DMS53 (cell line): ENCODE measurements around the gene HLA-A.
"Not testable (repeated sequence)": the region's sequence is repeated elsewhere in the genome, so short reads cannot be mapped to it uniquely, and the experiment has no call there.

Source experiments
- DNase-seq: peaks from one replicate; lab custom pipeline; 2025; lab: John Stamatoyannopoulos, UW

The HLA-A gene

DNA sequence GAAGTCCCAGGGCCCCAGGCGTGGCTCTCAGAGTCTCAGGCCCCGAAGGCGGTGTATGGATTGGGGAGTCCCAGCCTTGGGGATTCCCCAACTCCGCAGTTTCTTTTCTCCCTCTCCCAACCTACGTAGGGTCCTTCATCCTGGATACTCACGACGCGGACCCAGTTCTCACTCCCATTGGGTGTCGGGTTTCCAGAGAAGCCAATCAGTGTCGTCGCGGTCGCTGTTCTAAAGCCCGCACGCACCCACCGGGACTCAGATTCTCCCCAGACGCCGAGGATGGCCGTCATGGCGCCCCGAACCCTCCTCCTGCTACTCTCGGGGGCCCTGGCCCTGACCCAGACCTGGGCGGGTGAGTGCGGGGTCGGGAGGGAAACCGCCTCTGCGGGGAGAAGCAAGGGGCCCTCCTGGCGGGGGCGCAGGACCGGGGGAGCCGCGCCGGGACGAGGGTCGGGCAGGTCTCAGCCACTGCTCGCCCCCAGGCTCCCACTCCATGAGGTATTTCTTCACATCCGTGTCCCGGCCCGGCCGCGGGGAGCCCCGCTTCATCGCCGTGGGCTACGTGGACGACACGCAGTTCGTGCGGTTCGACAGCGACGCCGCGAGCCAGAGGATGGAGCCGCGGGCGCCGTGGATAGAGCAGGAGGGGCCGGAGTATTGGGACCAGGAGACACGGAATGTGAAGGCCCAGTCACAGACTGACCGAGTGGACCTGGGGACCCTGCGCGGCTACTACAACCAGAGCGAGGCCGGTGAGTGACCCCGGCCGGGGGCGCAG is at the start of gene HLA-A:
Gene HLA-A, plus strand, starts transcription at position 258 of the 778 bp plus-strand sequence. Its CDS starts 22 bp downstream, at position 280.
- peak; percentile 97 for DNase-seq

DNA sequence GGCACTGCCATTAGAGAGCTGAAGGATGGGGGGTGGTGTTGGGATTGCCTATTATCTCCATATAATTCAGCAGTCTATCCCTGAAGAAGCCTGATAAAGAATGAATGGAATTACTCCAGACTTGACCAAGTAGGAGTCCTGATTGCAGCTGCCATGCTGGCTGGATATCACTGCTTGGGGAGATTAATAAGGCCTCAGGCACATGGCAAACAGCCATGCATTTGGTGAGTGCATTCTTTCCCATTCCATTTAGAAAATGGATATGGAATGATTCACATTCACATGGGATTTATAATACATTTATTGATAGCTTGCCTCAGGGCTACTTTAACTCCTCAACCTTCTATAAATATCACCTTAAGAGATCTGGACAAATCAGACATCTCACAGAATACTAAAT is 49.6 kb upstream of the HLA-A start:
- no peak for DNase-seq

DNA sequence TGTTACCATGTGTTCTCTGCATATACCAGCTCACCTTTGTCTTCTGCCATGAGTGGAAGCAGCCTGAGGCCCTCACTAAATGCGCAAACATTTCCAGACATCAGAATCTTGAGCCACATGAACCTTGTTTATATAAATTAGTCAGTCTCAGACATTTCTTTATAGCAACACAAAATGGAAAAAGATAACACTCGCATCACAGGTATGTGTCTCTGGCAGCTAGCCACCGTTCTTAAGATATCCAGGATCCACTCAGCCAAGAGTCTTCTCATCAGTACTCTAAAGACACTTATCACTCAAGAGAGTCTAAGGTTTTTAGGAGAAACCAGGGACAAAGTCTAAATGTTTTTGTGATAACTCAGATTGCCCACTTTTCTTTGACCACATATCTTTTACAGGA is 43.1 kb upstream of the HLA-A start:
- no peak for DNase-seq

DNA sequence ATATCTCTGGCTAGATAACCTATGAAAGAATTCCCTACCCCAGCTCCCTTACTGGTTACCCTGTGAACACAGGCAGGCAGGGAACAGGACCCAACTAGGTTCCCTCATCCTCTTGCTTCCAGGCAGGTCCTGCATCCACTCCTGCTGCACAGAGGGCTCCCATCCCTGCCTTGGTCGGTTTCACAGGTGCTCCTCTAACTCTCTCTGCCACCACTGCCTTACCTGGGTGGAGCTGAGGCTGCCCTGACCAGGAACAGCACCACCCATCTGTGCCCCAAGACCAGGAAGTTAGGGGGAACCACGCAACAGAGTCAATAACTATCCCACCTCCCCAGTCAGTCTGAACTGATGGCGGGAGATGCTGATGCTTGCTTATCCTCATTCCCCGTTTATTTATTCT is 37.0 kb upstream of the HLA-A start:
- no peak for DNase-seq

DNA sequence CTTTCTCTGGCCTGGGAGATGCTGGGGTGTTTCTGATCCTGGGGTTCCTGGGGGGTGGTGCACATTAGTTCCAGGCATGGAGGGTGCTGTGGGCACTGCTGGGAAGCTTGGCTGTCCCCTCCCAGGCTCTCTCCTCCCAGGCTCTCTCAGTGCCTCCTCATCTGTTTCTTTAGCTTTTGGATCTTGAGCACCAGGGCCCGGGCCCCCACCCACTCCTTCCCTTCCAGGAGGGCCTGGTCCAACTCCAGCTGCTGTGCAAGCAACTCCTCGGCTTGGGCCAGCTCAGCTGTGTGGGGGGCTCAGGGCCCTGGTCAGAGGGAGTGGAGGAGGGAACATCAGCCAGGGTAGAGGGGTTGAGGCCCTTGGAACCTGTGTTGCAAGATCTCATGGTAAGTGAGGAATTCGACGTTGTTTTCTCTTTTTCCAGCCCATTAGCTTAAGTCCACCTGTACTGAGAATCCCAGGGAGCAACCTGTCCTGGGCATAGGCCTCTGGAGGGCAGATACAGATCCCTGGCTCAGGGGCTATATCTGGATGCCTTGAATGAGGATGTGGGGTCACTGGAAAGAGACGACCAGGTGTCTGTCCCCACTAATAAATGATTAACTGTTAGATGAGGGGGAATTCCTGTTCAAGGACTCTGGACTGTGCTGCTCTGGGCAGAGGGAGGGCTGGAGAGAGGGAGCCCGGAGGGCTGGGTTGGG is 34.5 kb upstream of the HLA-A start:
- DNase-seq, result peak; percentile 22

DNA sequence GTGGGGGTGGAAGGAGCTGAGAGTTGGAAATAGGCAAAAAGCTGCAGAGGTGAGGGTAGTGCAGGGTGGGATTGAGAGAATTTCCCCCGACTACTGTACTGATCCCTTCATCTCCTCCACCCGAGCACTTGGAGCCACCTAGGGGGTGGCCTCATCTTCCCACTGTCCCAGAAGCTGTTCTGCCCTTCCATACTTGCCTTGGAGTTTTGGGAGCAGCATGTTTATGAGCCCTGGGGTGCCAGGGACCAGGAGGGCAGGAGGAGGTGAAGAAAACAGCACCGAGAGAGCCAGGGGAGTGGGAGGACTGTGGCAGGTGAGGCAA is 34.0 kb upstream of the HLA-A start:
- DNase-seq, result no peak

DNA sequence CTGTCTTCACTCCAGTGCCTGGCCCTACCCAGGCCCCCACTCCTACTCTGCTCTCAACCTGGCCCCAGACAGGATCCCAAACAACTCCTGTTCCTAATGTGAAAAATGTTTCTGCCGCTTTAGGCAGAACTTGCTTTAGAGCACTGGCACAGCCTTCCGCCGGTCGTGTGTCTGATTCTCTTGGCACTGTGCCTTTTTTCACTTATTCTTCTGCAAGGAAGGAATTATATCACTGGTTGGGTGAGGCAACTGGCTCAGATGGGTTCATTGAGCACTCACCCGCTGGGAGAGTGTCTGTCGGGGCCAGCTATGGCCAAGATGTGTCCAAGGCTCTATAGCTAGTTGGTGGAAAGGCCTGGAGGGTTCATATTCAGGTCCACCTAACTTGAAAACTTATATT is 33.6 kb upstream of the HLA-A start:
- DNase-seq, result no peak

DNA sequence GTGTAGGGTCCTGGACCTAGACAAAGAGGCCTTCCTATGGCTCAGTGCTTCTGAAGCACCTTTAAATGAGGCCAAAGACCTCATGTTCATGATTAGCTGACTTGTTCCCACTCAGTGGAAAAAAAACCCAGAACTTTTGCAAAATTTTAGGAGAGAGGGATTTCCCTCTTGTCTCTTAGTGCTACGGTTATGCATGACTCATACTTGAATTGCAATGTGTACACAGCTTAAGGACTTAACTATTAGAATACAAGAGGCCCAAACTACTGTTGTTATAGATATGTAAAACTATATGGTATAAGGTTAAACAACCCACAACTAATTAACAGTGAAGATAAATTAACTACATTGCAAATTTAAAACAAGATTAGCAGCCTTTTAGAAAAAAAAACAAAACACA is 32.3 kb upstream of the HLA-A start:
- DNase-seq, result peak; percentile 59

DNA sequence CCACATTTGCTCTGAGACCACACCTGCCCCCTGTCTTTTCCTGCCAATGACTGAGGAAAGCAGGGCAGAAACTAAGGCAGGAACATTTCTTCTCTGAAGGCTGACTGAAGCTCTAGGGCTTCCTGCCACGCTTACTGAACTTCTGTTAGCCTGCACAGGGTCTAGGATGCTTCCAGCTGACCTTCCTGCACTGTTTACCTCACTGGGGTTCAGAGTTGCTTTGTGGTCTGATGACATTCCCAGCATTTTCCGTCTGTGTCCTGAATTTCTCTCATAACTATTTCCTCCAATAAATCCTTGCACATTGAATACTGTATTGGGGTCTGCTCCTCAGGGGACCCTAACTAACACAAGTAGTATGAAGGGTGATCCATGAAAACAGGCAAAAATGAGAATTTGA is 29.5 kb upstream of the HLA-A start:
- no peak for DNase-seq

DNA sequence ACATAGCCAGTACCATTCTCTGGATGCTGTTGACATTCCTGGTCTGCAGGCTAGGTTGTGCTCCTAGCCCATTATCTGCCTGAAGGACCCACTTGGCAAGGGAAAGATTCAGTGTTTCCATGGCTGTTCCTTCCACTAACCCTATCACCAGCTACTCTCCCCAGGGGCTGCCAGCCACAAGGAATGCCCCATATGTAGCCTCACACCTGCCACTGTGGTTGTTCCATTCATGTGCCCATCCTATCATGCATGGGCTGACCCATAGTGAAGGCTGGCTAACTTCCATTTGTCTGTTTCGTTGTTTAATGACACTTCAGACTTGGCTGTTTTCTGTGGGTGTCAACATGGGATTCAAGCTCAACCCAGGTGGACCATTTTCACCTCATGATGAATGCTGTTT is 25.6 kb upstream of the HLA-A start:
- no peak for DNase-seq

DNA sequence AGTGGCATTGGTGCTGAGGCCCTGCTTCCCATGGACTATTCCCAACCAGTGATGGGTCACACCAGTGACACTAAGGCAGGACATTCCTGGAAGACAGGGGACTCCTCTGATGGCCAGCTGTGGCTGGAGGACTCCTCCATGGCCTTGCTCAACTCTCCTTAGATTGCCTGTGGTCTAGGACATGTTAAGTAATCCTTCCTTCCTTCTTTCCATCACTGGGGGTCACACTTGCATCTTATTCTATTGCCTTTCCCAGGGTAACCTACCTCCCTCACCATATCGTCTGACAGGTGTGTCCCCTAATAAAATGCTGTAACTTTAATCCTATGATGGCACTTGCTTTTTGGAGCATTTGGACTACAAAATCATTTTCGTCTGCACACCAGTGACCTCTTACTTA is 24.5 kb upstream of the HLA-A start:
- no peak for DNase-seq

DNA sequence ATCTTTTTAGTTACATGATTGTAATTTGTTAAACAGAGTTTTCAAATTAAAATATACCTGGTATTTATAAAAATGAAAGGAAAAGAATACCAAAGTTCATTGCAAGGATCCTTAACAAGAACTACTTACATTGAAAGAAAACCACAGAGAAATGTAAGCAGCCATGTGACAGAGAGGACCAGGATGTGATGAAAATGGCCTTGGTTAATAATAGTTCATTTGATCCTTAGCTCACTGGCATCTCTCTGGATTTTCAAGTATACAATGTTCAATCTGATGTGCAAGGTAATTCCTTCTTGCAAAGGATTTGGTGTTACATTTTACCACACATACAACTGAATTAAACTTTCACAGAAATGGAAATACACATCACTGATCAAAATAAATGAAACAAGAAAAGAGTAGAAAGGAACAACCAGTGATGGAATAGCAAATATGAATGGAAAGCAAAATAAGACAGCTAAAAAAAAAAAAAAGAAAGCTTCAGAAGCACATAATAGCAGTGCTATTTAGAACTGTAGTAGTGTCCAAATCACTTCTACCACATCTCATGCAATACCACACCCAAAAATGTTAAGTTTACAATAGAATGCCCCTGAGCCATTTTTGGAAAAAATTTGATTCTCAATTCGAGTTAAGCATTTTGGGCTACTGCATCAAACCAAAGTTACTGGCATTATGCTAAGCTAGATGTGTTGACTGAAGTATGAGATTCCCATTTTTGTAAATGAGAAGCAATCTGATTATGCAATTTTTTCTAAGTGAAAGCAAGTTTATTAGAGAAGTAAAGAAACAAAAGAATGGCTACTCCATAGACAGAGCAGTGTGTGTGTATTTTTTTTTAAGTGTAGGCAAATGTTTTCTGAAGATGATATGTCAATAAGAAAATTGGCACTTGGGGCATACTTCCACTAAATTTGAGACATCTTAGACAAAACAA is 22.6 kb upstream of the HLA-A start:
- no peak for DNase-seq

DNA sequence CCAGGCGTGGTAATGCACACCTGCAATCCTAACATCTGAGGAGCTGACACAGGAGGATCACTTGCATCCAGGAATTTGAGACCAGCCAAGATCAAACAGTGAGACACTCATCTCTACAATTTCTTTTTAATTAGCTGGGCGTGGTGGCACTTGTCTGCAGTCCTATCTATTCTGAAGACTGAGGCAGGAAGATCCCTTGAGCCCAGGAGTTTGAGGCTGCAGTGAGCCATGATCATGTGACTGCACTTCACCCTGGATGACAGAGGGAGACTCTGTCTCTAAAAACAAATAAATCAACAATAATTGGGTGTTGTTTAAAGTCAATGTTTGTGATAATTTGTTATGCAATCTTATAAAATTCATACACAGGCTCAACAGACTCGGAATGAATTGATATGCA is 18.0 kb upstream of the HLA-A start:
- no peak for DNase-seq

DNA sequence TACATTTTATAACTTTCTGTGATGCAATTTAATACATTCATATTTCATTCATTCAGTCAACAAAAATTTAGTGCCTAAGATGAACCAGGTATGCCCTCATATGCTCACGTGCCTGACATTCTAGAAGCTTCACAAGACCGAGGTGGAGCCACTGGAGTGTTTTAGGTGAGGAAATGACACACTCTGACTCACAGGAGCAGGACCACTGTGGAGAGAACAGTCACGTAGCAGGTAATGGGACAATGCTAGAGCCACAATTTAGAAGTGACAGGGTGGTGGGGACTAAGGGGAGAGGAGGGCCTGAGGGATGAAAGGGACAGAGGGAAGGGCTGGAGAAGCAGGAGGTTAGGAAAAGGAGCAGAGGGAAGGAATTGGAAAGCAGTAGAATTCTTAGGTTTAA is 17.6 kb upstream of the HLA-A start:
- DNase-seq, result peak; percentile 47

DNA sequence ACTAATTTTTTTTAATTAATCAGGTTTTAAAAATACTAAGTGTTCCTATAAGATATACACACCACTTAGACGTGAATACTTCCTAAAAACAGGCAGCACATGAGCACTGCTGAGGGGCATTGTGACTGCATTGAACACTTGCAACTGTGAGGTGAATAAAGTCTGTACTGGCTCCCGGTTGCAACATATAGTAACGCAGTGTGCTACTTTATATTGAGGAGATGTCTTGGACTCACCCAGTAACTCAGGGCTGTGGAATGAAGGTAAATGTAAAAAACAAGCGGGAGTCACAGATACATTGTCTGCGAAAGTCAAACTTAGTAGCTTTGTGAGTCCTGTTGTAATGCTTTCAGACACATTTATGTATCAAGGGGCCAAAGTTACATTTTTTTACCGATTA is 17.0 kb upstream of the HLA-A start:
- no peak for DNase-seq

DNA sequence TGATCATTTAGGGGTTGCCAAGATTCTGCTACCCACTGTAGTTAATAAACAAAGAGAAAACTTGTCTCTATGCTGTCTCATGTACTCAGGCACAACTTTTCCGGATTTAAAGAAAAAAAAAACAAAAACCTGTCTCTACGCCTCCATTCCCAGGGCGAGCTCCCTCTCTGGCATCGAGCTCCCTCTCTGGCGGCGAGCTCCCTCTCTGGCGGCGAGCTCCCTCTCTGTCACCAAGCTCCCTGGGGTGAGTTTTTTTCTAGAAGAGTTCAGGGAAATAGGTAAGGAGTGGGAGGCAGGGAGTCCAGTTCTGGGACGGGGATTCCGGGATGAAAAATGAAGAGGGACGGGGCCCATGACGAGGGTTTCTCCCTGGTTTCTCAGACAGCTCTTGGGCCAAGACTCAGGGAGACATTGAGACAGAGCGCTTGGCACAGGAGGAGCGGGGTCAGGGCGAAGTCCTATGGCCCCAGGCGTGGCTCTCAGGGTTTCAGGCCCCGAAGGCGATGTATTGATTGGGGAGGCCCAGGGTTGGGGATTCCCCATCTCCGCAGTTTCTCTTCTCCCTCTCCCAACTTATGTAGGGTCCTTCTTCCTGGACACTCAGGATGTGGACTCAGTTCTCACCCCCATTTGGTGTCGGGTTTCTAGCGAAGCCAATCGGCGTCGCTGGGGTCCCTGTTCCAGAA is 16.5 kb upstream of the HLA-A start:
- peak; percentile 73 for DNase-seq

DNA sequence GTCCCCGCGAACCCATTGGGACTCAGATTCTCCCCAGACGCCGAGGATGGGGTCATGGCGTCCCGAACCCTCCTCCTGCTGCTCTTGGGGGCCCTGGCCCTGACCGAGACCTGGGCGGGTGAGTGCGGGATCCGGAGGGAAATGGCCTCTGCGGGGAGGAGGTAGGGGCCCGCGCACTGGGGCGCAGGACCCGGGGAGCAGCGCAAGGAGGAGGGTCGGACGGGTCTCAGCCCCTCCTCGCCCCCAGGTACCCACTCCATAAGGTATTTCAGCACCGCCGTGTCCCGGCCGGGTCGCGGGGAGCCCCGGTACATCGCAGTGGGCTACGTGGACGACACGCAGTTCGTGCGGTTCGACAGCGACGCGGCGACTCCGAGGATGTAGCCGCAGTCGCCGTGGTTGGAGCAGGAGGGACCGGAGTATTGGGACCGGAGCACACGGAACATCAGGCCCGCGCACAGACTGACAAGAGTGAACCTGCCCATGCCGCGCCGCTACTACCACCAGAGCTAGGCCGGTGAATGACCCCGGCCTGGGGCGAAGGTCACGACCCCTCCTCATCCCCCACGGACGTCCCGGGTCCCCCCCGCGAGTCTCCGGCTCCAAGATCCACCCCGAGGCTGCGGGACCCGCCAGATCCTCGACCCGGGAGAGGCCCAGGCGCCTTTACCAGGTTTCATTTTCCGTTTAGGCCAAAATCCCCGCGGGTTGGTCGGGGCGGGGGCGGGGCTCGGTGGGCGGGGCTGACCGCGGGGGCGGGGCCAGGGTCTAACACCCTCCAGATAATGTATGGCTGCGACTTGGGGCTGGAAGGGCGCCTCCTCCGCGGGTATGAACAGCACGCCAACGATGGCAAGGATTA is 15.7 kb upstream of the HLA-A start:
- DNase-seq, result peak; percentile 87

DNA sequence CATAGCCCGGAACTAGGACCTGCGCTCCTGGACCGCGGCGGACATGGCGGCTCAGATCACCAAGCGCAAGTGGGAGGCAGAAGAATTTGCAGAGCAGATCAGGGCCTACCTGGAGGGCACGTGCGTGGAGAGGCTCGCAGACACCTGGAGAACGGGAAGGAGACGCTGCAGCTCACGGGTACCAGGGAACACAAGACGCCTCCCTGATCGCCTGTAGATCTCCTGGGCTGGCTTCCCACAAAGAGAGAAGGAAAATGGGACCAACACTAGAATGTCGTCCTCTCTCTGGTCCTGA is 15.1 kb upstream of the HLA-A start:
- DNase-seq, result no peak

DNA sequence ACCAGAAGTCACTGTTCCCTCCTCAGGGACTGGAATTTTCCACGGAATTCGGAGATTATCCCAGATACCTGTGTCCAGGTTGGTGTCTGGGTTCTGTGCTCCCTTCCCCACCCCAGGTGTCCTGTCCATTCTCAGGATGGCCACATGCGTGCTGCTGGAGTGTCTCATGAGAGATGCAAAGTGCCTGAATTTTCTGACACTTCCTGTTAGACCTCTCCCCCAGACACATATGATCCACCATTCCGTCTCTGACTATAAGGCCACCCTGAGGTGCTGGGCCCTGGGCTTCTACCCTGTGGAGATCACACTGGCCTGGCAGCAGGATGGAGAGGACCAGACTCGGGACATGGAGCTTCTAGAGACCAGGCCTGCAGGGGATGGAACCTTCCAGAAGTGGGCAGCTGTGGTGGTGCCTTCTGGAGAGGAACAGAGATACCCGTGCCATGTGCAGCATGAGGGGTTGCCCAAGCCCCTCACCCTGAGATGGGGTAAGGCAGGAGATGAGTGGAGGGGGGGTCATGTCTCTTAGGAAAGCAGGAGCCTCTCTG is 14.4 kb upstream of the HLA-A start:
- no peak for DNase-seq

DNA sequence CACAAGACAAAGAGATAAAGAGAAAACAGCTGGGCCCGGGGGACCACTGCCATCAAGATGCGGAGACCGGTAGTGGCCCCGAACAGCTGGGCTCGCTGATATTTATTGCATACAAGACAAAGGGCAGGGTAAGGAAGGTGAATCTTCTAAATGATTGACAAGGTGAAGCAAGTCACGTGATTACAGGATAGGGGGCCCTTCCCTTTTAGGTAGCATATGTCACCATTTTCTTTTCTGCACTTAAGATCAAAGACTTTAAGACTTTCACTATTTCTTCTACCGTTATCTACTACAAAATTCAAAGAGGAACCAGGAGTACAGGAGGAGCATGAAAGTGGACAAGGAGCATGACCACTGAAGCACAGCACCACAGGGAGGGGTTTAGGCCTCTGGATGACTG is 12.3 kb upstream of the HLA-A start:
- DNase-seq, result not testable (repeated sequence)

DNA sequence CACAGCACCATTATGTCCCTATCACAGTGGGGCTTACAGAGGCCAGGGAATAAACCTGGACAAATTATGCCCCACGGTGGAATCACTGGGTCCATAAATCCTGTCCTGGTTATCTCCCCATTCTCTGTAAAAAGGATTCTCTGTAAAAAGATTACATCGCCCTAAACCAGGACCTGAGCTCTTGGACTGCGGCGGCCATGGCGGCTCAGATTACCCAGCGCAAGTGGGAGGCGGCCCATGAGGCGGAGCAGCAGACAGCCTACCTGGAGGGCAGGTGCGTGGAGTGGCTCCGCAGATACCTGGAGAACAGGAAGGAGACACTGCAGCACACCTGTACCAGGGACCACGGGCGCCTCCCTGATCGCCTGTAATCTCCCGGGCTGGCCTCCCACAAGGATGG is 8.4 kb upstream of the HLA-A start:
- no peak for DNase-seq
